SK-N-SH (cell line): ENCODE data around the gene PSMC5. TPM values are rescaled to one million over a fixed set of nuclear protein-coding genes. Genes with fewer than 3 reads are reported as not detected.

ENCODE experiments used
- CTCF ChIA-PET: fragments of 300-600, 350-600 bp; formaldehyde crosslinking; extraction: SDS; loops from one replicate; lab custom pipeline; 2021; lab: Yijun Ruan, JAX
- POLR2A ChIA-PET: fragments of 350-600 bp; sonication (Branson Sonifier 250); formaldehyde crosslinking; extraction: SDS; loops from one replicate; lab custom pipeline; 2020; ENCODE audit warnings: antibody characterized with exemption, inconsistent platforms; lab: Yijun Ruan, JAX
- DNase-seq: peaks from one replicate; pipeline ENCODE4 v3.0.0; 2012
- H2AFZ ChIP-seq: fragments of 200-600 bp; sonication (generic); 2 replicates; pipeline ENCODE4 v1.8.1; 2016; ENCODE audit warnings: antibody characterized with exemption, mild to moderate bottlenecking, low read depth
- H3F3A ChIP-seq: fragments of 200-600 bp; sonication (generic); replicated peaks from 2 replicates; pipeline ENCODE3; 2016; ENCODE audit warnings: antibody characterized with exemption, mild to moderate bottlenecking; ENCODE audit not compliant: insufficient read depth
- H3K27ac ChIP-seq, 2 experiments: fragments of 200-500 bp in 1 of 2; fragments of 200-600 bp in 1 of 2; sonication (Bioruptor generic) in 1 of 2; sonication (generic), shearing (Covaris generic) in 1 of 2; 2 replicates each; pipeline versions ENCODE4 v1.5.1 to v1.6.1; 2014 to 2016; ENCODE audit warnings: low read depth in 2 of 2, inconsistent platforms in 1 of 2, low read length in 1 of 2, mild to moderate bottlenecking in 1 of 2, mixed read lengths in 1 of 2
- H3K27me3 ChIP-seq: fragments of 200-600 bp; sonication (generic), shearing (Covaris generic); 2 replicates; pipeline ENCODE4 v1.6.1; 2016; ENCODE audit warnings: mixed run types; ENCODE audit not compliant: insufficient read depth
- H3K36me3 ChIP-seq, 2 experiments: fragments of 200-500 bp in 1 of 2; fragments of 200-600 bp in 1 of 2; sonication (Bioruptor generic) in 1 of 2; sonication (generic) in 1 of 2; replicated peaks in 1 of 2; 2 replicates each; pipeline versions ENCODE3 to v1.5.1; 2014 to 2016; ENCODE audit warnings: low read length in 1 of 2, mild to moderate bottlenecking in 1 of 2; ENCODE audit not compliant: insufficient read depth in 2 of 2, control insufficient read depth in 1 of 2
- H3K4me1 ChIP-seq, 2 experiments: fragments of 200-500 bp in 1 of 2; fragments of 200-600 bp in 1 of 2; sonication (Bioruptor generic) in 1 of 2; sonication (generic), shearing (Covaris generic) in 1 of 2; 2 replicates each; pipeline versions ENCODE4 v1.5.1 to v1.6.1; 2014 to 2016; ENCODE audit warnings: low read depth in 1 of 2, low read length in 1 of 2, mixed run types in 1 of 2; ENCODE audit not compliant: insufficient read depth in 2 of 2, control insufficient read depth in 1 of 2
- H3K4me2 ChIP-seq: fragments of 200-600 bp; sonication (generic), shearing (Covaris generic); 2 replicates; pipeline ENCODE4 v1.6.1; 2017; ENCODE audit warnings: mixed run types
- H3K4me3 ChIP-seq, 2 experiments: fragments of 200-500 bp in 1 of 2; fragments of 200-600 bp in 1 of 2; sonication (Bioruptor generic) in 1 of 2; sonication (generic), shearing (Covaris generic) in 1 of 2; 2 replicates each; pipeline versions ENCODE4 v1.5.1 to v1.8.1; 2014 to 2016; ENCODE audit warnings: low read depth in 2 of 2, inconsistent platforms in 1 of 2, low read length in 1 of 2, mild to moderate bottlenecking in 1 of 2, mixed read lengths in 1 of 2, moderate library complexity in 1 of 2
- H3K79me2 ChIP-seq: fragments of 200-600 bp; sonication (generic); 2 replicates; pipeline ENCODE4 v1.8.1; 2017; ENCODE audit warnings: mild to moderate bottlenecking; ENCODE audit not compliant: insufficient read depth
- H3K9ac ChIP-seq: fragments of 200-600 bp; sonication (generic); 2 replicates; pipeline ENCODE4 v1.6.1; 2017; ENCODE audit warnings: mixed run types
- H3K9me2 ChIP-seq: fragments of 200-600 bp; sonication (generic); 2 replicates; pipeline ENCODE4 v1.6.1; 2017; ENCODE audit warnings: mixed run types
- H3K9me3 ChIP-seq: fragments of 200-600 bp; sonication (generic); 2 replicates; pipeline ENCODE4 v1.6.1; 2017; ENCODE audit warnings: mixed run types, mild to moderate bottlenecking, moderate library complexity
- H4K20me1 ChIP-seq: fragments of 200-600 bp; sonication (generic); 2 replicates; pipeline ENCODE4 v1.6.1; 2017; ENCODE audit warnings: mild to moderate bottlenecking, mixed run types; ENCODE audit not compliant: insufficient read depth
- CHD2 ChIP-seq: fragments of 150-350 bp; IDR thresholded peaks from 2 replicates; pipeline ENCODE4 v1.6.1; 2018; ENCODE audit warnings: low read length; ENCODE audit not compliant: partially characterized antibody
- ELF1 ChIP-seq: IDR thresholded peaks from 2 replicates; pipeline ENCODE4 v1.4.0; 2012
- EP300 ChIP-seq, 2 experiments: IDR thresholded peaks; 2 replicates each; pipeline versions ENCODE4 v1.4.0 to v1.6.1; 2012; ENCODE audit warnings: borderline replicate concordance in 1 of 2, low read depth in 1 of 2, low read length in 1 of 2
- EZH2phosphoT487 ChIP-seq: fragments of 200-600 bp; sonication (generic); IDR thresholded peaks from 2 replicates; pipeline ENCODE4 v1.6.1; 2017; ENCODE audit warnings: low read depth, mixed run types, mild to moderate bottlenecking, antibody characterized with exemption, moderate library complexity, borderline replicate concordance
- FOSL2 ChIP-seq: IDR thresholded peaks from 2 replicates; pipeline ENCODE4 v1.4.0; 2012; ENCODE audit warnings: low read depth, mild to moderate bottlenecking, moderate library complexity, borderline replicate concordance
- FOXJ3 ChIP-seq: sonication (generic); formaldehyde crosslinking; IDR thresholded peaks from 2 replicates; pipeline ENCODE4 v1.5.1; 2020; ENCODE audit warnings: mild to moderate bottlenecking, missing genetic modification reagents
- FOXM1 ChIP-seq: IDR thresholded peaks from 2 replicates; pipeline ENCODE4 v1.4.0; 2012; ENCODE audit warnings: low read depth, mild to moderate bottlenecking
- GABPA ChIP-seq: IDR thresholded peaks from 2 replicates; pipeline ENCODE4 v1.4.0; 2012; ENCODE audit warnings: low read depth, mild to moderate bottlenecking
- JUND ChIP-seq: IDR thresholded peaks from 2 replicates; pipeline ENCODE4 v1.4.0; 2012
- MAX ChIP-seq: IDR thresholded peaks from 2 replicates; pipeline ENCODE4 v1.4.0; 2012; ENCODE audit warnings: low read depth
- MEF2A ChIP-seq: IDR thresholded peaks from 2 replicates; pipeline ENCODE4 v1.4.0; 2012; ENCODE audit warnings: low read depth, borderline replicate concordance
- MXI1 ChIP-seq: IDR thresholded peaks from 2 replicates; pipeline ENCODE4 v1.6.1; 2012; ENCODE audit warnings: mild to moderate bottlenecking, low read depth, low read length, improper control_type of control experiment
- NFIC ChIP-seq: IDR thresholded peaks from 2 replicates; pipeline ENCODE4 v1.4.0; 2012; ENCODE audit warnings: borderline replicate concordance
- NRF1 ChIP-seq: IDR thresholded peaks from 2 replicates; pipeline ENCODE4 v1.6.1; 2012; ENCODE audit warnings: low read depth, mild to moderate bottlenecking, low read length
- PBX3 ChIP-seq: IDR thresholded peaks from 2 replicates; pipeline ENCODE4; 2012
- RFX5 ChIP-seq: IDR thresholded peaks from 2 replicates; pipeline ENCODE4 v1.6.1; 2012; ENCODE audit warnings: mild to moderate bottlenecking, improper control_type of control experiment, low read length
- SIN3A ChIP-seq: IDR thresholded peaks from 2 replicates; pipeline ENCODE4 v1.6.1; 2012; ENCODE audit warnings: low read depth, mild to moderate bottlenecking, low read length, moderate library complexity, borderline replicate concordance
- TAF1 ChIP-seq: IDR thresholded peaks from 2 replicates; pipeline ENCODE4 v1.6.1; 2012; ENCODE audit warnings: low read depth, mild to moderate bottlenecking, low read length, moderate library complexity, borderline replicate concordance
- TEAD4 ChIP-seq: IDR thresholded peaks from 2 replicates; pipeline ENCODE4 v1.4.0; 2012; ENCODE audit warnings: mild to moderate bottlenecking, borderline replicate concordance; ENCODE audit not compliant: insufficient read depth
- WGBS: methylation state at CpG from one replicate; pipeline ENCODE4 v1.1.6; 2017; ENCODE audit warnings: low lambda C conversion rate; 5-methylcytosine and 5-hydroxymethylcytosine counted together
- polyA plus RNA-seq, 3 experiments: library from polyadenylated mRNA; depleted of rRNA; stranded (reverse); fragments of >200 nt; gene quantifications; 2 replicates each; pipeline ENCODE4 v1.2.3, GENCODE V29; 2012

Gene PSMC5
- polyA plus RNA-seq, 1 of the 3 experiments (the other 2 are of a cell fraction): 424 TPM

GRCh38 chr17:63847525-63848249 lies 20.5 kb downstream of the PSMC5 start:
- DNase-seq: no peak
- CTCF ChIA-PET: interaction anchor here (1.0 to 3.0 kb wide), 4 partner anchors 12 to 19 kb away, joined by 3 to 24 read pairs (median 6); no protein-coding TSS in a partner anchor
- Histone ChIP-seq H3K9ac (no peak overlapping the region), H3K79me2 (no peaks in the 10 kb centered on the region), H3K4me1 (peaks cover 0 to 4% of the 10 kb centered on the region in 2 experiments; a peak in 1 of 4 replicates), H3K36me3 (no peaks in the 10 kb centered on the region), H3K4me2 (no peak overlapping the region), H3K27ac (no peak overlapping the region), H3K27me3 (no peaks in the 10 kb centered on the region; the same call in 1 of the 2 replicates), H2AFZ (no peak overlapping the region), H3K4me3 (no peak overlapping the region), H3K9me3 (no peaks in the 10 kb centered on the region), H4K20me1 (no peaks in the 10 kb centered on the region), H3F3A (peaks cover 12% of the 10 kb centered on the region), H3K9me2 (no peaks in the 10 kb centered on the region)
- WGBS: 62% methylated on average over 3 of the region's 3 CpGs
- POLR2A ChIA-PET: no interaction called here
- TF ChIP-seq EP300 (IDR thresholded peaks at IDR 0.05; ENCODE audit: borderline replicate concordance in 1 of 2, low read depth in 1 of 2, low read length in 1 of 2): no peak

GRCh38 chr17:63848834-63849689 lies 21.8 kb downstream of the PSMC5 start:
- H3K4me2 ChIP-seq: no peak overlapping the region
- WGBS: 83% methylated on average over 82 of the region's 82 CpGs
- no peaks in the 10 kb centered on the region for H3K4me1 ChIP-seq
- no peaks in the 10 kb centered on the region for H3K79me2 ChIP-seq
- no peaks in the 10 kb centered on the region for H4K20me1 ChIP-seq
- ChIA-PET POLR2A (no interaction called here), CTCF (interaction anchor here (0.6 to 2.3 kb wide), 7 partner anchors 10 to 70 kb away, joined by 3 to 7 read pairs (median 3); partner anchors contain the start of gene CSHL1)
- no peaks in the 10 kb centered on the region for H3K9me2 ChIP-seq
- H3K4me3 ChIP-seq: no peak overlapping the region; a peak in 1 of 4 replicates
- H3K9ac ChIP-seq: no peak overlapping the region
- H3K9me3 ChIP-seq: no peaks in the 10 kb centered on the region
- peak; percentile 66 for DNase-seq
- TF ChIP-seq TAF1 (no peak), RFX5 (peak; percentile 95)
- TF ChIP-seq, all 33 proteins: peak for 1
- H3K27me3 ChIP-seq: peaks cover 2% of the 10 kb centered on the region; the same call in 1 of the 2 replicates
- peaks cover 5% of the 10 kb centered on the region for H3F3A ChIP-seq
- no peaks in the 10 kb centered on the region for H3K36me3 ChIP-seq
- H2AFZ ChIP-seq: no peak overlapping the region
- no peak overlapping the region for H3K27ac ChIP-seq

- Histone ChIP-seq H2AFZ (no peak overlapping the region), H3K4me1 (no peaks in the 10 kb centered on the region), H4K20me1 (no peaks in the 10 kb centered on the region), H3K9me2 (no peaks in the 10 kb centered on the region), H3K27ac (no peak overlapping the region), H3K4me3 (no peak overlapping the region), H3K9me3 (no peaks in the 10 kb centered on the region), H3K4me2 (no peak overlapping the region), H3K36me3 (no peaks in the 10 kb centered on the region), H3K79me2 (no peaks in the 10 kb centered on the region), H3K27me3 (peaks cover 9% of the 10 kb centered on the region; the same call in 1 of the 2 replicates), H3F3A (peaks cover 3% of the 10 kb centered on the region), H3K9ac (no peak overlapping the region)
- POLR2A ChIA-PET: no interaction called here
- CTCF ChIA-PET: interaction anchor here (1.4 to 6.4 kb wide), 2 partner anchors 16 to 39 kb away, joined by 4 to 50 read pairs; no protein-coding TSS in a partner anchor
- DNase-seq: no peak
- 94% methylated on average over 9 of the region's 9 CpGs for WGBS
- TF ChIP-seq TEAD4 (no peak), FOSL2 (no peak), NFIC (no peak), MAX (no peak), JUND (no peak), MEF2A (no peak), FOXJ3 (no peak), SIN3A (no peak), EZH2phosphoT487 (no peak), MXI1 (no peak), PBX3 (no peak), GABPA (no peak), CHD2 (no peak), ELF1 (no peak), NRF1 (no peak), FOXM1 (no peak)
Observed at GRCh38 chr17:63850401-63850800, 23.2 kb downstream of the PSMC5 start.
